Tibial artery (tissue), 4 donors: ENCODE results near the gene PLA2G2C.
"Not testable (repeated sequence)": the region's sequence is repeated elsewhere in the genome, so short reads cannot be mapped to it uniquely, and the experiment has no call there.

Experiments
- DNase-seq, 2 donors: peaks; one replicate each; pipeline ENCODE4 v3.0.0-alpha.2; 2019
- H3K27ac ChIP-seq, 2 donors: fragments of 200-600 bp; sonication (generic) in 1 of 2; 1 replicate in 1 of 2; 2 replicates in 1 of 2; pipeline ENCODE4 v1.5.1; 2018 to 2019; ENCODE audit warnings: mild to moderate bottlenecking in 1 of 2
- H3K27me3 ChIP-seq, 2 donors: fragments of 200-600 bp; sonication (generic) in 1 of 2; one replicate each; pipeline versions ENCODE4 v1.5.1 to v1.6.0; 2016 to 2019
- H3K36me3 ChIP-seq, 3 donors: fragments of 200-600 bp; sonication (generic) in 2 of 3; one replicate each; pipeline ENCODE4 v1.5.1; 2016 to 2019; ENCODE audit warnings: mild to moderate bottlenecking in 2 of 3
- H3K4me1 ChIP-seq, 4 donors: fragments of 200-600 bp; sonication (generic) in 2 of 4; 1 replicate in 3 of 4; 2 replicates in 1 of 4; pipeline ENCODE4 v1.5.1; 2016 to 2019
- H3K4me3 ChIP-seq, 2 donors: fragments of 200-600 bp; sonication (generic) in 1 of 2; 1 replicate in 1 of 2; 2 replicates in 1 of 2; pipeline ENCODE4 v1.5.1; 2018 to 2019; ENCODE audit warnings: mild to moderate bottlenecking in 2 of 2
- H3K9me3 ChIP-seq, 3 donors: fragments of 200-600 bp; sonication (generic) in 1 of 3; one replicate each; pipeline ENCODE4 v1.5.1; 2016 to 2019
- intact Hi-C: fragments of 100-400 bp; cut with DNase I; formaldehyde crosslinking; loops from one replicate; pipeline ENCODE4 v1.15.0; 2023; ENCODE audit warnings: low total_unique reads
- TF ChIP-seq, protein P1 (sequence below), 2 experiments: fragments of 200-600 bp in 1 of 2; fragments of 450-650 bp in 1 of 2; IDR thresholded peaks; one replicate each; pipeline ENCODE4 v1.5.1; 2017 to 2019; ENCODE audit warnings: antibody characterized with exemption in 2 of 2, mild to moderate bottlenecking in 1 of 2, moderate library complexity in 1 of 2

The PLA2G2C gene, protein sequence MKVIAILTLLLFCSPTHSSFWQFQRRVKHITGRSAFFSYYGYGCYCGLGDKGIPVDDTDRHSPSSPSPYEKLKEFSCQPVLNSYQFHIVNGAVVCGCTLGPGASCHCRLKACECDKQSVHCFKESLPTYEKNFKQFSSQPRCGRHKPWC

DNA sequence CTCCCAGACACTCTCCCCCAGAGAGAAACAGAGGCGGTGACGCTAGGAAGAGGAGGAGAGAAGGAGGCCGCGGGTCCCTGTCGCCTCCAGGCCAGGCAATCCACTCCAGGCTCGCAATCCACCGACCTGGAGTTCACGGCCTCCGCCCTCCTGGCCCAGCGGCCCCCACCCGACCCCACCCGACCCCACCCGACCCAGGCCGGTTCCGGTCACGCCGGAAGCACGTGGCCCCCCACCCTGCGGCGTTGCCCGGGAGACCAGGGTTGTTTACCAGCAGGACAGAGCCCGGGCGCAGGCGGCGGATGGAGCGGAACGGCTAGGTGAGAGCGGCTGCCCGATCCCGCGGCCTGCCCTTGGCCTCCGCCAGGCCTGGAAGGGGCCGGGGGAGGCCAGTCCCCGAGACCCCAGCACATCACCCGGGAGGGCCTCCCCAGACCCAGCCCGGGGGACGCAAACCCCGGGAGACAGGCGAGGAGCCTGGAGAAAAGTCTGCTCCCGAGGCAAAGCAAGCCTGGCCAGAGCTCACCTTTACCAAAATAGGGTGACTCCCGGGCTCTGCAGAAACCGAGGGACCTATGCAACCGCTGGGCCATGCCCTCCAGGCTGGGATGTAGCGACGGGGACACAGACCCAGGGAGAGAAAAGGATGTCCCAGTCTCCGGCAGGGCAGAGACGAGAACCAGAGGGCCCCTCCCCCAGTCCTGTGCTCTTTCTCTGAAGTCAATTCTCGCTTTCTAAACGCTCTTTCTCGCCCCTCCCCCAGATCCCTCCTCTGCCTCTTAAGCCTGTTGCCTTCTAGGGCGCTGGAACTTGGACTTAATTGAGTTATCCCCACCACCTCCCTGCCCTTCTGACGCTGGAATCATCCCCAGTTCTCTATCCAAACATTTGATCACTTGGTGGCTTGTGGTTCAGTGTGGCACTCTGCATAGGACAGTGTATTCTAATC, at the start of gene PLA2G2C, which contains the start of gene UBXN10:
PLA2G2C (minus strand) TSS at position 685 of the 949 bp plus-strand sequence. CDS start 9,155 bp downstream, outside the sequence.
UBXN10 (plus strand) TSS at position 263 of the 949 bp plus-strand sequence. CDS start 4,466 bp downstream, outside the sequence.
- Histone ChIP-seq H3K27ac (no peak within 1 kb of the TSS), H3K9me3 (no peaks in the 10 kb centered on the region), H3K4me1 (peaks cover 0 to 16% (median 6%) of the 10 kb centered on the region in 4 donors), H3K4me3 (peak within 1 kb of the TSS in 1 of 2 donors; percentile 38), H3K36me3 (no peaks in the 10 kb centered on the region), H3K27me3 (peaks cover 0 to 83% of the 10 kb centered on the region in 2 donors)
- intact Hi-C loops, result no loop called here
- no peak for DNase-seq
- TF ChIP-seq, protein P1, sequence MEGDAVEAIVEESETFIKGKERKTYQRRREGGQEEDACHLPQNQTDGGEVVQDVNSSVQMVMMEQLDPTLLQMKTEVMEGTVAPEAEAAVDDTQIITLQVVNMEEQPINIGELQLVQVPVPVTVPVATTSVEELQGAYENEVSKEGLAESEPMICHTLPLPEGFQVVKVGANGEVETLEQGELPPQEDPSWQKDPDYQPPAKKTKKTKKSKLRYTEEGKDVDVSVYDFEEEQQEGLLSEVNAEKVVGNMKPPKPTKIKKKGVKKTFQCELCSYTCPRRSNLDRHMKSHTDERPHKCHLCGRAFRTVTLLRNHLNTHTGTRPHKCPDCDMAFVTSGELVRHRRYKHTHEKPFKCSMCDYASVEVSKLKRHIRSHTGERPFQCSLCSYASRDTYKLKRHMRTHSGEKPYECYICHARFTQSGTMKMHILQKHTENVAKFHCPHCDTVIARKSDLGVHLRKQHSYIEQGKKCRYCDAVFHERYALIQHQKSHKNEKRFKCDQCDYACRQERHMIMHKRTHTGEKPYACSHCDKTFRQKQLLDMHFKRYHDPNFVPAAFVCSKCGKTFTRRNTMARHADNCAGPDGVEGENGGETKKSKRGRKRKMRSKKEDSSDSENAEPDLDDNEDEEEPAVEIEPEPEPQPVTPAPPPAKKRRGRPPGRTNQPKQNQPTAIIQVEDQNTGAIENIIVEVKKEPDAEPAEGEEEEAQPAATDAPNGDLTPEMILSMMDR (IDR thresholded peaks at IDR 0.05), result no peak

DNA sequence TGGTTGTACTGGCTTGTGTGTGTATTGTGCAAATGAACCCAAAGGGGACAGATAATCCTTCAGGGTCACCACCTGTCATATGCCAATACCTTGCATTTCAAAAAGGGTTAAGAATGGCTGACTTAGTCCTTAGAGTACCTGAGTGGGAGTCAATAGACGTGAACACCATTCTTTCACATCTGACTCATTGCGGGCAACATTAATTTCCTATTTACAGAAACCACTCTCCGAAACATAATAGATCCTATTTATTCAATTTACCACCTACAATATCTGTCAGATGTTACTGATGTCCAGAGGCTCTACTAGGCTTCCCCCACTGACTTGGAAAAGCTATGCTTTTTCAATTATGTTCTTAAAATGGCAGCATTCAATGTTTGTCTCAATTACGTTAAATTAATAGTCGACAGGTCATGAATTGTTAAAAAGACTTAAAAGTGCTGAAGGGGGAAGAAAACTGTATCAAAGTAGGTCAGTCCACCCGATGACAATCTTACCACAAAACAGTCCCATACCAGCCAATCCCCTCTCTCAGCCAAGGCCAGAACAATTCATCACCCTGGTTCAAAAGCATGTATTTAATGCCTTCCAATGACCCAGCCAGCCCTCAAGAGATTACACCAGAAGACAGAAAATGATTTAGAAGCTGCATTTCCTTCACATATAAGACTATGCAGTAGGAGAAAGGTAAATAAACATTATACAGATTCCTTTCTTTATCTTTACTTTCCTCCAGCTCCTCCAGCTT, 48.6 kb upstream of the PLA2G2C start:
- DNase-seq, result no peak
- TF ChIP-seq, protein P1 (IDR thresholded peaks at IDR 0.05), result no peak
- Histone ChIP-seq H3K36me3 (no peaks in the 10 kb centered on the region), H3K27me3 (peaks cover 0 to 54% of the 10 kb centered on the region in 2 donors), H3K4me1 (no peaks in the 10 kb centered on the region), H3K27ac (no peak overlapping the region), H3K4me3 (no peak overlapping the region), H3K9me3 (no peaks in the 10 kb centered on the region)
- intact Hi-C loops, result no loop called here

DNA sequence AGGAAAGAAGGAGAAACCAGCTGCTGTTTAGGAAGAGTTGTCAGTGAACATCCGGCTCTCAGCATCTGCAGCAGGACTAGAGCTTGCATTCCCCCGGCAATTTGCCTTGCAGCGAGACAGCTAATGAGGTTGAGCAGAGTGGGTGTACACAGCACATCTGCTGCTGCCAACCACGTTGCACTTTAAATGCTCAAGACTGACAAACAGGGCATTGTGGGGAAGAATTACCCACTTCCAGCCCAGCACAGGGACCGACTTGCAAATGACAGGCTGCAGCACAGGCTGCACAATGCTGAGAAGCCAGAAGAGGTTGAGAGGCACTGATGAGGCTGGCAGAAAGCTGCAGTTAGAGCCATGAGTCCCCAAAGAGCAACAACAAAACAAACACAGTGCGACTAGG, 47.5 kb upstream of the PLA2G2C start:
- TF ChIP-seq, protein P1 (IDR thresholded peaks at IDR 0.05), result no peak
- H3K27ac ChIP-seq, result no peak overlapping the region

DNA sequence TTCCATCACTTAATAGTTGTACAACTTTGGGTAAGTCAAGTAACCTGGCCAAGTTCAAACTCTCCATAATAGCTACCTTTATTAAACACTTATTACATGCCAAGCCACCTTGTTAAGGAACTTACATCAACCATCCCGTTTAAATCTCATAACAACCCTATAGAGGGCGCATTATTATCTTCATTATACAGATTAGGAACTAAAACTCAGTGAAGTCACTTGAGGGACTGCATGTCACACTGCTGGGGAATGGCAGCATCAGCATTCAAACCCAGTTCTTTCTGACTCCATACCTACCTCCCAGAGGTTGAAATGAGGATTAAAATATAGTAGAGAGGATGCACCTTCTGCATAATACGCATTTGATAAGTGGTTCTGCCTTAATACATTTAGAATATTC, 47.1 kb upstream of the PLA2G2C start:
- peaks cover 0 to 49% of the 10 kb centered on the region in 2 donors for H3K27me3 ChIP-seq

More for the DNA sequence above, 47.5 kb upstream of the PLA2G2C start:
- Histone ChIP-seq H3K4me3 (no peak overlapping the region), H3K36me3 (no peaks in the 10 kb centered on the region), H3K27me3 (peaks cover 0 to 48% of the 10 kb centered on the region in 2 donors), H3K4me1 (no peaks in the 10 kb centered on the region), H3K9me3 (no peaks in the 10 kb centered on the region)
- DNase-seq, result no peak
- intact Hi-C loops, result no loop called here

DNA sequence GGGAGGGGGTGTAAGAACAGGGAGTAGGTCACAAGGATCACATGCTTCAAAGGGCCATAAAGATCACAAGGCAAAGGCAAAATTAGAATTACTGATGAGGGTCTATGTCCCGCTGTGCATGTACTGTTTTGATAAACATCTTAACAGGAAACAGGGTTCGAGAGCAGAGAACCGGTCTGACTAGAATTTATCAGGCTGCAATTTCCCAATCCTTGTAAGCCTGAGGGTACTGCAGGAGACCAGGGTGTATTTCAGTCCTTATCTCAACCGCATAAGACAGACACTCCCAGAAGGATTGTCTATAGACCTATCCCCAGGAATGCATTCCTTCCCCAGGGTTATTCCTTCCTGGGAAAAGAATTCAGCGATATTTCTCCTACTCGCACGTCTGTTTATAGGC, 46.2 kb upstream of the PLA2G2C start:
- H3K4me1 ChIP-seq, H3K36me3 ChIP-seq, H3K4me3 ChIP-seq, intact Hi-C loops, H3K27ac ChIP-seq, DNase-seq, H3K9me3 ChIP-seq: not testable (repeated sequence)
- peaks cover 0 to 51% of the 10 kb centered on the region in 2 donors for H3K27me3 ChIP-seq

More for the DNA sequence above, 47.1 kb upstream of the PLA2G2C start:
- Histone ChIP-seq H3K4me1 (no peaks in the 10 kb centered on the region), H3K9me3 (no peaks in the 10 kb centered on the region), H3K27ac (no peak overlapping the region), H3K36me3 (no peaks in the 10 kb centered on the region), H3K4me3 (no peak overlapping the region)
- no peak for DNase-seq
- TF ChIP-seq, protein P1 (IDR thresholded peaks at IDR 0.05), result no peak
- intact Hi-C loops, result no loop called here
